Panc1 (cell line): ENCODE measurements around the gene THBS2. TPM values are rescaled to one million over a fixed set of nuclear protein-coding genes. Genes with fewer than 3 reads are reported as not detected.
A peak's percentile ranks its signal among the peaks of the same experiment; 100 is the strongest.

ENCODE experiments used
- ATAC-seq: fragments of 200-7000 bp; cut with Tn5 transposase; 2 replicates; pipeline ENCODE4 v1.9.1; 2020; ENCODE audit warnings: mild to moderate bottlenecking, moderate library complexity
- Bru-seq: library from RNA; stranded (reverse); fragments of 400-500 nt; gene quantifications from one replicate; lab custom pipeline; 2021; lab: Mats Ljungman, UMichigan
- BruChase-seq, 2 experiments: library from RNA; stranded (reverse); fragments of 400-500 nt; gene quantifications; one replicate each; lab custom pipeline; 2021; lab: Mats Ljungman, UMichigan
- BruUV-seq: library from RNA; stranded (reverse); fragments of 400-500 nt; replicated peaks from 2 replicates; lab custom pipeline; 2021; lab: Mats Ljungman, UMichigan
- CTCF ChIA-PET: fragments of 300-600 bp; sonication (Branson Sonifier 250); formaldehyde crosslinking; loops from one replicate; lab custom pipeline; 2022; ENCODE audit warnings: antibody characterized with exemption; lab: Charles Lee
- POLR2A ChIA-PET: fragments of 300-600 bp; sonication (Branson Sonifier 250); formaldehyde crosslinking; loops from one replicate; lab custom pipeline; 2022; ENCODE audit warnings: antibody characterized with exemption; lab: Charles Lee
- DNase-seq: peaks from one replicate; pipeline ENCODE4 v3.0.0-alpha.2; 2010; ENCODE audit warnings: low read depth, low spot score
- H3K27ac ChIP-seq: 2 replicates; pipeline ENCODE4 v1.5.1; 2011; ENCODE audit warnings: mild to moderate bottlenecking, low read length, inconsistent platforms
- H3K27me3 ChIP-seq: fragments of 200-500 bp; sonication (Bioruptor generic); 2 replicates; pipeline ENCODE4 v1.6.0; 2014; ENCODE audit warnings: low read length, inconsistent platforms; ENCODE audit not compliant: control insufficient read depth, insufficient read depth
- H3K36me3 ChIP-seq: fragments of 200-500 bp; sonication (Bioruptor generic); 2 replicates; pipeline ENCODE4 v1.5.1; 2014; ENCODE audit warnings: inconsistent platforms, mild to moderate bottlenecking, low read length, moderate library complexity; ENCODE audit not compliant: control insufficient read depth, insufficient read depth
- H3K4me1 ChIP-seq: 2 replicates; pipeline ENCODE4 v1.5.1; 2011; ENCODE audit warnings: inconsistent platforms, mild to moderate bottlenecking, low read length, moderate library complexity; ENCODE audit not compliant: control insufficient read depth, insufficient read depth
- H3K4me3 ChIP-seq, 2 experiments: 2 replicates each; pipeline ENCODE4 v1.5.1; 2011 to 2012; ENCODE audit warnings: low read depth in 2 of 2, low read length in 2 of 2, mild to moderate bottlenecking in 2 of 2, inconsistent platforms in 1 of 2, moderate library complexity in 1 of 2
- H3K9me3 ChIP-seq: fragments of 200-500 bp; sonication (Bioruptor generic); 2 replicates; pipeline ENCODE4 v1.5.1; 2014; ENCODE audit warnings: low read depth, mild to moderate bottlenecking, inconsistent platforms, low read length, moderate library complexity; ENCODE audit not compliant: control insufficient read depth, insufficient read depth
- POLR2AphosphoS5 ChIP-seq: IDR thresholded peaks from 2 replicates; pipeline ENCODE4 v1.6.1; 2012; ENCODE audit warnings: mild to moderate bottlenecking, low read depth, low read length, moderate library complexity
- SIN3A ChIP-seq: IDR thresholded peaks from 2 replicates; pipeline ENCODE4 v1.6.1; 2012; ENCODE audit warnings: low read depth, mild to moderate bottlenecking, low read length, moderate library complexity, borderline replicate concordance; ENCODE audit not compliant: insufficient read depth
- TCF7L2 ChIP-seq: IDR thresholded peaks from 2 replicates; pipeline ENCODE4 v1.6.1; 2011; ENCODE audit warnings: mild to moderate bottlenecking, low read depth, low read length, inconsistent platforms
- in situ Hi-C: cut with HindIII; loops from 2 replicates; pipeline ENCODE4 v1.10.0; 2016; ENCODE audit warnings: low sequenced_read_pairs, low pct_unique_long_range_greater_than_20kb
- intact Hi-C: fragments of 100-400 bp; cut with micrococcal nuclease; formaldehyde crosslinking; loops from one replicate; pipeline ENCODE4 v1.10.0; 2022; ENCODE audit not compliant: unreplicated experiment
- long read RNA-seq: library from polyadenylated mRNA; unstranded; transcript quantifications from one replicate; pipeline ENCODE4 v2.0.0, GENCODE V29; 2021; ENCODE audit not compliant: unreplicated experiment
- polyA plus RNA-seq: library from polyadenylated mRNA; unstranded; fragments of >200 nt; gene quantifications from one replicate; pipeline ENCODE4 v1.2.1, GENCODE V29; 2012; ENCODE audit warnings: missing spikeins; ENCODE audit not compliant: insufficient read length
- total RNA-seq: library from RNA; stranded (reverse); gene quantifications from one replicate; pipeline ENCODE4 v1.2.1, GENCODE V29; 2021; ENCODE audit not compliant: unreplicated experiment
- TF ChIP-seq, protein P1 (sequence below), 2 experiments: IDR thresholded peaks; 2 replicates each; pipeline ENCODE4 v1.6.1; 2011 to 2012; ENCODE audit warnings: low read depth in 2 of 2, control low read depth in 1 of 2, low read length in 1 of 2, mild to moderate bottlenecking in 1 of 2, moderate library complexity in 1 of 2; ENCODE audit not compliant: insufficient read depth in 1 of 2
- TF ChIP-seq, protein P2 (sequence below): fragments of 450-650 bp; IDR thresholded peaks from 2 replicates; pipeline ENCODE4 v1.5.1; 2017; ENCODE audit warnings: mild to moderate bottlenecking

The THBS2 gene
- total RNA-seq (0.05 TPM), Bru-seq, nascent RNA (not detected), BruChase-seq, experiment 1, labeled RNA remaining after a 2-hour chase (percentile 7 among the genes with signal in this experiment), BruChase-seq, experiment 2, labeled RNA remaining after a 6-hour chase (percentile 5 among the genes with signal in this experiment)
- polyA plus RNA-seq = 0.23 TPM
- long read RNA-seq = 0 reads

DNA sequence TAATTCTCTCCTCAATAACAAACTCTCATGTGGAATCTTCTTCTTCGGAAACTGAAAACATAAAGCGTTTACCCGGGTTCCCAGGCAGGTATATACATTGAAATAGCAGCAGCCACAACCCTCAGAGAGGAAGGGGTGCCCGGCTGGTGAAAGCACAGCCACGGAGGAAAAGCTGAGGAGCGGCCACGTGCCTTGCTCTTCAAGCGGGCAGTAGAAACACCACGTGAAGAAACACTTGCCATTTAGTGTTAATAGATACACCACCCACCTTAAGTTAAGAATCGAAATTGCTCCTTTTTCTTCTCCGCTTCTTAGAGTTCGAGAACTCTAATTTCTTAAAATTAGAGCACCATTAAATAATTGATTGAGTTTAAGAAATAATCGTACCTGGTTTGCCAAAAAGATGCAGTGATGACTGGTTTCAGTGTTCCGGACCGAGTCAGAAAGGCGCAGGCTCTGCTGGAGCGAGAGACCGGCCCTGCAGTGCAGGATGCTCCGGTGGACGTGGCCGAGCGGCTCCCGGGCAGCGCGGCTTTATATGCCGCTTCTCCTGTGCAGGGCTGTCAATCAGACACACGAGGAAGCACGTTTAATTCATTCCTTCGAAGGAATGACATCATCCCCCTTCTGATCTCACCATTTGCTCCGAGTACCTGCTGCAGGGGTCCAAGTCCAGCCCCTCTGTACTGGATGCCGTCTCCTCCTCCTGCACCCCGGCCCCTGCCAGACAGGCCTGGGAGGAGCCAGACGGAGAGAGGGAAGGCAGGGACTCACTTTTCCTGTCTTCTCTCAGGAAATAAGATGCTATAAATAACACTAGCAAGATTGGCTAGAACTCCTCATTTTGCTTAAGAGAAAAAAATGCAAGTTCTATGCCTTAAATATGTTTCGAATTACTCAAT, at the start of gene THBS2:
TSS of gene THBS2 (minus strand) at position 510 of the 902 bp plus-strand sequence. CDS start 3,062 bp downstream, outside the sequence.
- ChIA-PET CTCF (no interaction called here), POLR2A (no interaction called here)
- Histone ChIP-seq H3K4me1 (peaks cover 3% of the 10 kb centered on the region; the same call in 1 of the 2 replicates), H3K27me3 (peaks cover 10% of the 10 kb centered on the region; the same call in 1 of the 2 replicates), H3K9me3 (no peaks in the 10 kb centered on the region), H3K4me3 (peak within 1 kb of the TSS; percentile 17 to 23; a peak in 2 of 4 replicates), H3K36me3 (no peaks in the 10 kb centered on the region), H3K27ac (no peak within 1 kb of the TSS)
- ATAC-seq = peak; percentile 56; the same call in 1 of the 2 replicates
- in situ Hi-C loops (no loop called here), intact Hi-C loops (no loop called here)
- no peak for DNase-seq
- TF ChIP-seq SIN3A (no peak), POLR2AphosphoS5 (no peak), TCF7L2 (no peak)
- TF ChIP-seq, protein P1, sequence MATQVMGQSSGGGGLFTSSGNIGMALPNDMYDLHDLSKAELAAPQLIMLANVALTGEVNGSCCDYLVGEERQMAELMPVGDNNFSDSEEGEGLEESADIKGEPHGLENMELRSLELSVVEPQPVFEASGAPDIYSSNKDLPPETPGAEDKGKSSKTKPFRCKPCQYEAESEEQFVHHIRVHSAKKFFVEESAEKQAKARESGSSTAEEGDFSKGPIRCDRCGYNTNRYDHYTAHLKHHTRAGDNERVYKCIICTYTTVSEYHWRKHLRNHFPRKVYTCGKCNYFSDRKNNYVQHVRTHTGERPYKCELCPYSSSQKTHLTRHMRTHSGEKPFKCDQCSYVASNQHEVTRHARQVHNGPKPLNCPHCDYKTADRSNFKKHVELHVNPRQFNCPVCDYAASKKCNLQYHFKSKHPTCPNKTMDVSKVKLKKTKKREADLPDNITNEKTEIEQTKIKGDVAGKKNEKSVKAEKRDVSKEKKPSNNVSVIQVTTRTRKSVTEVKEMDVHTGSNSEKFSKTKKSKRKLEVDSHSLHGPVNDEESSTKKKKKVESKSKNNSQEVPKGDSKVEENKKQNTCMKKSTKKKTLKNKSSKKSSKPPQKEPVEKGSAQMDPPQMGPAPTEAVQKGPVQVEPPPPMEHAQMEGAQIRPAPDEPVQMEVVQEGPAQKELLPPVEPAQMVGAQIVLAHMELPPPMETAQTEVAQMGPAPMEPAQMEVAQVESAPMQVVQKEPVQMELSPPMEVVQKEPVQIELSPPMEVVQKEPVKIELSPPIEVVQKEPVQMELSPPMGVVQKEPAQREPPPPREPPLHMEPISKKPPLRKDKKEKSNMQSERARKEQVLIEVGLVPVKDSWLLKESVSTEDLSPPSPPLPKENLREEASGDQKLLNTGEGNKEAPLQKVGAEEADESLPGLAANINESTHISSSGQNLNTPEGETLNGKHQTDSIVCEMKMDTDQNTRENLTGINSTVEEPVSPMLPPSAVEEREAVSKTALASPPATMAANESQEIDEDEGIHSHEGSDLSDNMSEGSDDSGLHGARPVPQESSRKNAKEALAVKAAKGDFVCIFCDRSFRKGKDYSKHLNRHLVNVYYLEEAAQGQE (IDR thresholded peaks at IDR 0.05; ENCODE audit: insufficient read depth in 1 of 2, low read depth in 2 of 2, low read length in 1 of 2) = no peak
- BruUV-seq = no TSS peak

DNA sequence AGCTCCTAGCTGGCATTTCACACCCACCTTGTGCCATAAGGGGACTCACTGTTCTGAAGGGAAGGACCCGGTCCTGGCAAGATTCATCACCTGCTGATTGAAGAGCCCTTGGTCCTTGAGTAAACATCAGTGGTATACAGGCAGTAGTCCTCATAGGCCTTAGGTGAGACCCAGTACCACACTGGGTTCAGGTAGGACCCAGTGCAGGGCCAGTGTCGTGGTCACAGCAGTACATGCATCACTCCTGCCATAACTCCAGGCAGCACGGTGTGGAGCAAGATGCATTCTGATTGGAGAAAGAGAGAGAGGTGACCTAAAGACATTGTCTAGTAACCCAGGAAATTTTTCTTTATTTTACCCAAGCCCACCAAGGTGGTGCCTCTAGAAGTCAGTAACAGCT, 49.1 kb upstream of the THBS2 start:
- ATAC-seq (no peak), DNase-seq (no peak)
- POLR2A ChIA-PET = no interaction called here
- intact Hi-C loops (no loop called here), in situ Hi-C loops (no loop called here)
- CTCF ChIA-PET = no interaction called here
- no TSS peak for BruUV-seq
- Histone ChIP-seq H3K9me3 (peaks cover 14% of the 10 kb centered on the region; the same call in 1 of the 2 replicates), H3K4me3 (no peak overlapping the region), H3K27me3 (no peaks in the 10 kb centered on the region), H3K27ac (no peak overlapping the region), H3K36me3 (no peaks in the 10 kb centered on the region), H3K4me1 (no peaks in the 10 kb centered on the region)
- TF ChIP-seq POLR2AphosphoS5 (no peak), SIN3A (no peak), TCF7L2 (no peak)
- TF ChIP-seq, protein P1 (IDR thresholded peaks at IDR 0.05; ENCODE audit: insufficient read depth in 1 of 2, low read depth in 2 of 2, low read length in 1 of 2) = no peak
- TF ChIP-seq, protein P2, sequence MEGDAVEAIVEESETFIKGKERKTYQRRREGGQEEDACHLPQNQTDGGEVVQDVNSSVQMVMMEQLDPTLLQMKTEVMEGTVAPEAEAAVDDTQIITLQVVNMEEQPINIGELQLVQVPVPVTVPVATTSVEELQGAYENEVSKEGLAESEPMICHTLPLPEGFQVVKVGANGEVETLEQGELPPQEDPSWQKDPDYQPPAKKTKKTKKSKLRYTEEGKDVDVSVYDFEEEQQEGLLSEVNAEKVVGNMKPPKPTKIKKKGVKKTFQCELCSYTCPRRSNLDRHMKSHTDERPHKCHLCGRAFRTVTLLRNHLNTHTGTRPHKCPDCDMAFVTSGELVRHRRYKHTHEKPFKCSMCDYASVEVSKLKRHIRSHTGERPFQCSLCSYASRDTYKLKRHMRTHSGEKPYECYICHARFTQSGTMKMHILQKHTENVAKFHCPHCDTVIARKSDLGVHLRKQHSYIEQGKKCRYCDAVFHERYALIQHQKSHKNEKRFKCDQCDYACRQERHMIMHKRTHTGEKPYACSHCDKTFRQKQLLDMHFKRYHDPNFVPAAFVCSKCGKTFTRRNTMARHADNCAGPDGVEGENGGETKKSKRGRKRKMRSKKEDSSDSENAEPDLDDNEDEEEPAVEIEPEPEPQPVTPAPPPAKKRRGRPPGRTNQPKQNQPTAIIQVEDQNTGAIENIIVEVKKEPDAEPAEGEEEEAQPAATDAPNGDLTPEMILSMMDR = no peak
